Upper lobe of left lung (tissue), 4 donors: Measurements from ENCODE around the gene CHKA.

Source experiments
- CTCF ChIP-seq, 6 experiments: fragments of 450-650 bp in 4 of 6; fragments of 200-600 bp in 2 of 6; sonication (generic) in 2 of 6; IDR thresholded peaks; one replicate each; pipeline ENCODE4 v1.5.1; 2016 to 2019; ENCODE audit warnings: antibody characterized with exemption in 6 of 6
- EP300 ChIP-seq, 4 donors: sonication (generic); formaldehyde crosslinking; IDR thresholded peaks; one replicate each; pipeline ENCODE4 v1.5.1; 2017; ENCODE audit warnings: antibody characterized with exemption in 4 of 4, control low read depth in 2 of 4

GRCh38 chr11:68010090-68011041 lies 110.8 kb downstream of the CHKA start, which contains the start of gene ALDH3B1:
- TF ChIP-seq CTCF (IDR thresholded peaks at IDR 0.05) (peak in 4 of 6 experiments; percentile 3 to 51 (median 31)), EP300 (IDR thresholded peaks at IDR 0.05) (peak in 1 of 4 donors; percentile 69)
